ENCODE results near the gene NLRX1. TPM values are rescaled to one million over a fixed set of nuclear protein-coding genes. Genes with fewer than 3 reads are reported as not detected.
"Not testable (repeated sequence)": the region's sequence is repeated elsewhere in the genome, so short reads cannot be mapped to it uniquely, and the experiment has no call there.

NLRX1 gene
- polyA plus RNA-seq, 1 experiment: 19.4 TPM

- TF ChIP-seq, protein P1, sequence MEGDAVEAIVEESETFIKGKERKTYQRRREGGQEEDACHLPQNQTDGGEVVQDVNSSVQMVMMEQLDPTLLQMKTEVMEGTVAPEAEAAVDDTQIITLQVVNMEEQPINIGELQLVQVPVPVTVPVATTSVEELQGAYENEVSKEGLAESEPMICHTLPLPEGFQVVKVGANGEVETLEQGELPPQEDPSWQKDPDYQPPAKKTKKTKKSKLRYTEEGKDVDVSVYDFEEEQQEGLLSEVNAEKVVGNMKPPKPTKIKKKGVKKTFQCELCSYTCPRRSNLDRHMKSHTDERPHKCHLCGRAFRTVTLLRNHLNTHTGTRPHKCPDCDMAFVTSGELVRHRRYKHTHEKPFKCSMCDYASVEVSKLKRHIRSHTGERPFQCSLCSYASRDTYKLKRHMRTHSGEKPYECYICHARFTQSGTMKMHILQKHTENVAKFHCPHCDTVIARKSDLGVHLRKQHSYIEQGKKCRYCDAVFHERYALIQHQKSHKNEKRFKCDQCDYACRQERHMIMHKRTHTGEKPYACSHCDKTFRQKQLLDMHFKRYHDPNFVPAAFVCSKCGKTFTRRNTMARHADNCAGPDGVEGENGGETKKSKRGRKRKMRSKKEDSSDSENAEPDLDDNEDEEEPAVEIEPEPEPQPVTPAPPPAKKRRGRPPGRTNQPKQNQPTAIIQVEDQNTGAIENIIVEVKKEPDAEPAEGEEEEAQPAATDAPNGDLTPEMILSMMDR (IDR thresholded peaks at IDR 0.05; ENCODE audit: insufficient read depth, low read depth, low read length): no peak
- no peak for DNase-seq (ENCODE audit: low read depth)
- ChIA-PET POLR2A (no interaction called here), CTCF (interaction anchor here (0.9 kb wide), 1 partner anchor 96 kb away, joined by 3 read pairs; no protein-coding TSS in a partner anchor)
- Histone ChIP-seq H3K4me3 (ENCODE audit: low read depth, low read length) (no peak overlapping the region), H3K27me3 (ENCODE audit: control insufficient read depth, insufficient read depth, low read length) (peaks cover 6% of the 10 kb centered on the region), H3K36me3 (ENCODE audit: control insufficient read depth, insufficient read depth, low read length) (no peaks in the 10 kb centered on the region)
Observed at GRCh38 chr11:119188887-119189286, 20.4 kb downstream of the NLRX1 start.

DNA sequence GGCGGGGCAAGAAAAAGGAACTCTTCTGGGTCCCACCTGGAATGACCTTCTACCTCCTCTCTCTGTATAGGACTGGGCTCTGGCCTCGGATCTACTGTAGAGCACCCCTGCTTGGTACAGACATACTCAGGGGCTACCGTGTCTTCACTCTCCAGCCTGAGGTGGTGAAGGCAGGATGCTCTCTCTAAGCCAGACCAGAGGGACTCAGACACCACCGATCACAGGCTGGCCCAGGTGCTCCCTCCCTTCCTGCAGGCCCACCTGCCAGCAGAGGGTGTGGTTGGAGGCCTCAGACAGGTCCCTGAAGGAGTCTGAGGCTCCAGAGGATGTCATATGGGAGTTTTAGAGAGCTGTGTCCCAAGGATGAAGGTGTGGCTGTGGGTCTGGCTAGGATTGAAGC, 20.9 kb downstream of the NLRX1 start:
- CTCF ChIA-PET: interaction anchor here (0.9 to 1.3 kb wide), 2 partner anchors 13 to 95 kb away, joined by 3 read pairs; no protein-coding TSS in a partner anchor
- TF ChIP-seq, protein P1 (IDR thresholded peaks at IDR 0.05; ENCODE audit: insufficient read depth, low read depth, low read length): no peak
- Histone ChIP-seq H3K36me3 (ENCODE audit: control insufficient read depth, insufficient read depth, low read length) (no peaks in the 10 kb centered on the region), H3K4me3 (ENCODE audit: low read depth, low read length) (no peak overlapping the region), H3K27me3 (ENCODE audit: control insufficient read depth, insufficient read depth, low read length) (peaks cover 6% of the 10 kb centered on the region)
- no peak for DNase-seq (ENCODE audit: low read depth)
- POLR2A ChIA-PET: interaction anchor here (0.6 kb wide), 1 partner anchor 174 kb away, joined by 5 read pairs; no protein-coding TSS in a partner anchor

DNA sequence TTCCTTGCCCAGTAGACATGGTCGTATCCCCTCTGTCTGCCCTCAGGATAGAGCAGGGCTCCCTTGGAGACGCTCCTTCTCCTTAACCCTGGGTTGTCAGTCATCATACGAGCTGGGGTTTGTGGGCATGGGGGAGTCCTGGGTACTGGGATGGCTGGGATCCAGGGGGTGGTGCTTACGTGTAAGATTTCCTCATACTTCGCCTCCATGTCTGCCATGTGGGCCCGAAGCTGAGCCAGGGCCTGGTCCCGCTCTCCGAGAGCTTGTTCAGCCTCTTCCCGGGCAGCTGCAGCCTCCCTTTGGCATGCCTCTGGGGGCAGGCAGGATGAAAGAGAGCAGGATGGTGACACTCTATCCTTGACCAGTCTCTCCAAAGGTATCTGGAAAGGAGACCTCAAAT, 22.0 kb downstream of the NLRX1 start:
- TF ChIP-seq, protein P1 (IDR thresholded peaks at IDR 0.05; ENCODE audit: insufficient read depth, low read depth, low read length): no peak
- CTCF ChIA-PET: interaction anchor here (1.3 kb wide), 3 partner anchors 12 to 125 kb away, joined by 3 to 4 read pairs (median 3); no protein-coding TSS in a partner anchor
- DNase-seq (ENCODE audit: low read depth): no peak
- POLR2A ChIA-PET: no interaction called here
- Histone ChIP-seq H3K27me3 (ENCODE audit: control insufficient read depth, insufficient read depth, low read length) (peaks cover 6% of the 10 kb centered on the region; the same call in 1 of the 2 replicates), H3K36me3 (ENCODE audit: control insufficient read depth, insufficient read depth, low read length) (no peaks in the 10 kb centered on the region), H3K4me3 (ENCODE audit: low read depth, low read length) (no peak overlapping the region)

GRCh38 chr11:119191265-119191664, 22.7 kb downstream of the NLRX1 start:
- H3K4me3 ChIP-seq (ENCODE audit: low read depth, low read length); DNase-seq (ENCODE audit: low read depth); POLR2A ChIA-PET; H3K36me3 ChIP-seq (ENCODE audit: control insufficient read depth, insufficient read depth, low read length); H3K27me3 ChIP-seq (ENCODE audit: control insufficient read depth, insufficient read depth, low read length): not testable (repeated sequence)
- CTCF ChIA-PET: interaction anchor here (0.7 to 1.3 kb wide), 4 partner anchors 9 to 126 kb away, joined by 3 to 4 read pairs (median 4); no protein-coding TSS in a partner anchor

DNA sequence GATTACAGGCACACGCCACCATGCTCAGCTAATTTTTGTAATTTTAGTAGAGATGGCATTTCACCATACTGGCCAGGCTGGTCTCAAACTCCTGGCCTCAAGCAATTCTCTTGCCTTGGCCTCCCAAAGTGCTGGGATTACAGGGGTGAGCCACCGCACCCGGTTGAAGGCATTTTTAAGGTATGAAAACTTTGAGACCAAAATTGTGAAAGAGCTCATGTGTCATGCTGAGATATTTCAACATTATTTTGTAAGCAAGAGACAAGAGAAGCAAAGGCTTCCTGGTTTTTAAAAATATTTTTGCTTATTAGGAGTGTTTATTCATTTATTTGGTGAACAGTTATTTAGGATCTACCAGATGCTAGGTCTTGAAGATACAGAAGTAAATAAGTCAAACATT, 23.6 kb downstream of the NLRX1 start:
- TF ChIP-seq, protein P1 (IDR thresholded peaks at IDR 0.05; ENCODE audit: insufficient read depth, low read depth, low read length): no peak
- H3K36me3 ChIP-seq (ENCODE audit: control insufficient read depth, insufficient read depth, low read length): no peaks in the 10 kb centered on the region
- DNase-seq (ENCODE audit: low read depth): no peak
- POLR2A ChIA-PET: interaction anchor here (0.6 kb wide), 2 partner anchors 48 to 429 kb away, joined by 3 to 7 read pairs; no protein-coding TSS in a partner anchor
- CTCF ChIA-PET: interaction anchor here (0.7 to 1.6 kb wide), 5 partner anchors 8 to 47 kb away, joined by 3 to 6 read pairs (median 5); no protein-coding TSS in a partner anchor
- H3K4me3 ChIP-seq (ENCODE audit: low read depth, low read length): no peak overlapping the region
- H3K27me3 ChIP-seq (ENCODE audit: control insufficient read depth, insufficient read depth, low read length): peaks cover 6% of the 10 kb centered on the region; the same call in 1 of the 2 replicates
